SJCRH30 (cell line): ENCODE measurements around the gene DHRSX. TPM values are rescaled to one million over a fixed set of nuclear protein-coding genes. Genes with fewer than 3 reads are reported as not detected.

Experiments
- DNase-seq, 2 experiments: peaks; one replicate each; pipeline ENCODE4 v3.0.0-alpha.2; 2015 to 2020
- H3K27ac ChIP-seq: fragments of 250-450 bp; sonication (Bioruptor Pico); 2 replicates; pipeline ENCODE4 v1.5.1; 2020; ENCODE audit warnings: mild to moderate bottlenecking, moderate library complexity
- H3K27me3 ChIP-seq: fragments of 250-450 bp; sonication (Bioruptor Pico); 2 replicates; pipeline ENCODE4 v1.5.1; 2020; ENCODE audit warnings: mild to moderate bottlenecking, moderate library complexity
- H3K36me3 ChIP-seq: fragments of 250-450 bp; sonication (Bioruptor Pico); 2 replicates; pipeline ENCODE4 v1.5.1; 2020; ENCODE audit warnings: mild to moderate bottlenecking, moderate library complexity
- H3K4me1 ChIP-seq: fragments of 250-450 bp; sonication (Bioruptor Pico); 2 replicates; pipeline ENCODE4 v1.5.1; 2020; ENCODE audit warnings: mild to moderate bottlenecking, moderate library complexity
- H3K4me3 ChIP-seq: fragments of 250-450 bp; sonication (Bioruptor Pico); 2 replicates; pipeline ENCODE4 v1.5.1; 2020; ENCODE audit warnings: mild to moderate bottlenecking, moderate library complexity
- H3K9me3 ChIP-seq: fragments of 250-450 bp; sonication (Bioruptor Pico); replicated peaks from 2 replicates; pipeline ENCODE4 v1.5.1; 2020; ENCODE audit warnings: mild to moderate bottlenecking, moderate library complexity
- total RNA-seq: library from RNA; depleted of rRNA; stranded (reverse); fragments of >200 nt; shearing (Covaris generic); gene quantifications from 2 replicates; pipeline ENCODE4 v1.2.3, GENCODE V29; 2014; rRNA removed

DHRSX gene
- total RNA-seq, 1 experiment from 2014 or later = 12.0 TPM

GRCh38 chrX:2187352-2188115 lies 313.2 kb downstream of the DHRSX start:
- H3K36me3 ChIP-seq = no peaks in the 10 kb centered on the region
- no peak overlapping the region for H3K4me3 ChIP-seq
- DNase-seq = no peak
- no peaks in the 10 kb centered on the region for H3K9me3 ChIP-seq
- H3K27me3 ChIP-seq = no peaks in the 10 kb centered on the region
- H3K4me1 ChIP-seq = no peaks in the 10 kb centered on the region
- H3K27ac ChIP-seq = no peak overlapping the region

DNA sequence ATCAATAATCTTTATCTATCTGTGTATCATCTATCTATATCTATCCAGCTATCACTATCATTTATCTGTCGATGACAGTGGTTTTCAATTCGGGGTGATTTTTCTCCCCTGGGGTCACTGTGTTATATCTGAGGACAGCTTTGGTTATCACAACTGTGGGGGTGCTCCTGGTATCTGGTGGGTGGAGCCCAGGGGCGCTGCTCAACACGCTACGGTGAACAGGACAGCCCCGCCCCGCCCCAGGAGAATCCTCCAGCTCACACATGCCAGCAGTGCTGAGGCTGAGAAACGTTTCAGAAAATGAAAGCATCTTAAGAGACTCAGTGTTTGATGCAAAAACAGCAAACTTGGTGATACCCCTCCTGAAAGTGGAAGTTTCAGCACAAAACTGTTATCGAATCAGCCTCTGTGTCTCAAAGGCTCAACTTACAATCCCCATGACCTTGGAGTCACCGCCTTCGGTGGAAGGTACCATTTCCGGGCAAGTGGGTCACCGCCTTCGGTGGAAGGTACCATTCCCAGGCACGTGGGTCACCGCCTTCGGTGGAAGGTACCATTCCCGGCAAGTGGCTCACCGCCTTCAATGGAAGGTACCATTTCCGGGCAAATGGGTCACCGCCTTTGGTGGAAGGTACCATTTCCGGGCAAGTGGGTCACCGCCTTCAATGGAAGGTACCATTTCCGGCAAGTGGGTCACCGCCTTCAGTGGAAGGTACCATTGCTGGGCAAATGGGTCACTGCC lies 315.3 kb downstream of the DHRSX start:
- Histone ChIP-seq H3K27me3 (no peaks in the 10 kb centered on the region), H3K4me1 (no peaks in the 10 kb centered on the region), H3K4me3 (no peak overlapping the region), H3K27ac (no peak overlapping the region), H3K9me3 (no peaks in the 10 kb centered on the region), H3K36me3 (no peaks in the 10 kb centered on the region)
- DNase-seq = no peak

- Histone ChIP-seq H3K27me3 (no peaks in the 10 kb centered on the region), H3K27ac (no peak overlapping the region), H3K4me3 (no peak overlapping the region), H3K9me3 (no peaks in the 10 kb centered on the region), H3K4me1 (no peaks in the 10 kb centered on the region), H3K36me3 (no peaks in the 10 kb centered on the region)
- no peak for DNase-seq
Measured at GRCh38 chrX:2184089-2184488, 316.7 kb downstream of the DHRSX start.

DNA sequence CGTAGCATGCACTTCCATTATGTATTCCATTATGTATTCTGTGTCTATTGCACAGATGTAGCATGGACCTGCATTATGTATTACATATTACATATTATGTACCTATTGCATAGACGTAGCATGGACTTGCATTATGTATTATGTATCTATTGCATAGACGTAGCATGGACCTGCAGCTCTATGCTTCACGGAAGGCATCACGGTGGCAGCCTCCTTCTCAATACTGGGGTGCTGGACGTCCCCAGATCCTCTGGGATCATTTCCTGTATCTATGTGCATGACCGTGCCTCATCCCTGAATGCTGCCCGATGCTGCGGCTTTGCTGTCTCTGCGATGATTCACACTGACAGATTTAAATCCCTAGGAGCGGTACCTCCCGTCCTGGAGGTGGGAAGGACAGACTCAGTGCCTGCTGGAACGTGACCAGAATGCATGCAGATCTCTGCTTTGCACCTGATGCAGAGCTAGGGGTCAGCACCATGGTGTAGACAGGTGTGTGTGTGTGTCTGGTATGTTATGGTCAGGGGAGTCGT lies 317.5 kb downstream of the DHRSX start:
- Histone ChIP-seq H3K9me3 (no peaks in the 10 kb centered on the region), H3K27me3 (no peaks in the 10 kb centered on the region), H3K27ac (no peak overlapping the region), H3K4me1 (no peaks in the 10 kb centered on the region), H3K36me3 (no peaks in the 10 kb centered on the region), H3K4me3 (no peak overlapping the region)
- DNase-seq = no peak

GRCh38 chrX:2177541-2177940 lies 323.2 kb downstream of the DHRSX start:
- H3K27ac ChIP-seq = no peak overlapping the region
- no peaks in the 10 kb centered on the region for H3K4me1 ChIP-seq
- no peak overlapping the region for H3K4me3 ChIP-seq
- no peaks in the 10 kb centered on the region for H3K9me3 ChIP-seq
- H3K36me3 ChIP-seq = no peaks in the 10 kb centered on the region
- H3K27me3 ChIP-seq = no peaks in the 10 kb centered on the region
- no peak for DNase-seq

GRCh38 chrX:2176733-2177132 lies 324.0 kb downstream of the DHRSX start:
- Histone ChIP-seq H3K27ac (no peak overlapping the region), H3K27me3 (no peaks in the 10 kb centered on the region), H3K36me3 (no peaks in the 10 kb centered on the region), H3K4me3 (no peak overlapping the region), H3K4me1 (no peaks in the 10 kb centered on the region), H3K9me3 (no peaks in the 10 kb centered on the region)
- DNase-seq = no peak

DNA sequence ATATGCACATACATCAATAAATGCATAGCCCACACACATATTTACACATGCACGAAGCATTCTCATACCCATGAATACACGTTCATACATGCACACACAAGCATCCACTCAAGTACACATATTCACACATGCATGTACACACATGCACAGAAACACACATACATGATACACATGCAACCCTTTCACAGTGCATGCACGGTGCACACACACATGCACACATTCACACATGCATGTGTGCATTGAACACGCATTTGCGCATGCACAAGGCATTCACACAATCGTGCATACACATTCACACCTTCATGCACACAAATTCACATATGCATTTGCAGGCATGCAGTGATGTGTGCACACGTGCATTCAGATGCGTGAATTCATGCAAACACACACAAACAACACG lies 324.5 kb downstream of the DHRSX start:
- H3K36me3 ChIP-seq = no peaks in the 10 kb centered on the region
- H3K27me3 ChIP-seq = no peaks in the 10 kb centered on the region
- DNase-seq = no peak
- H3K27ac ChIP-seq = no peak overlapping the region
- no peaks in the 10 kb centered on the region for H3K9me3 ChIP-seq
- H3K4me1 ChIP-seq = no peaks in the 10 kb centered on the region
- H3K4me3 ChIP-seq = no peak overlapping the region

DNA sequence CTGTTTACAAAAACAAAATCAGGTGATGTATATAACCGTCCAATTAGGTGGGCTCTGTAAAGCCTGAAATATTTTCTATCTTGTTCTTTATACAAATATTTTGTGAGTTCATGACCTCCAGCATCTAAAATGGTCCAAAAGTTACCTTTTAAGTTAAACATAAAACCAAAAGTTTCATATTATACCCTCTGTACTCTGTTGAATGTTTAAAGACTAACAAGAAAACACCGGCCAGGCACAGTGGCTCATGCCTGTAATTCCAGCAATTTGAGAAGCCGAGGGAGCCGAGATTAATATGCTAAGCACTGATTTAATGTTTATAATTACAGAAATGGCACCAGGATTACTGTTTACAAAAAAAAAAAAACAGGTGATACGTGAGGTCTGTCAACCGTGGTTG lies 328.4 kb downstream of the DHRSX start:
- no peak overlapping the region for H3K27ac ChIP-seq
- H3K4me1 ChIP-seq = no peaks in the 10 kb centered on the region
- no peaks in the 10 kb centered on the region for H3K9me3 ChIP-seq
- no peak for DNase-seq
- H3K27me3 ChIP-seq = no peaks in the 10 kb centered on the region
- H3K4me3 ChIP-seq = no peak overlapping the region
- no peaks in the 10 kb centered on the region for H3K36me3 ChIP-seq

Other genes with a start within 250 kb of the DHRSX start
- gene ZBED1, start within 50 bp of the DHRSX start, total RNA-seq = 26.4 and 27.0 TPM in 2 replicates
- 156 and 166 TPM in 2 replicates for gene CD99, start 190.3 kb upstream of the DHRSX start, total RNA-seq